Neural cell (in vitro differentiated cells): ENCODE measurements around the gene TMEM53. TPM values are rescaled to one million over a fixed set of nuclear protein-coding genes. Genes with fewer than 3 reads are reported as not detected.

Experiments
- polyA plus RNA-seq: library from polyadenylated mRNA; depleted of rRNA; stranded (reverse); fragments of >200 nt; gene quantifications from 2 replicates; pipeline ENCODE4 v1.2.3, GENCODE V29; 2014
- small RNA-seq, 3 experiments: library from RNA; depleted of rRNA; stranded (forward); fragments of <200 nt; gene quantifications; one replicate each; pipeline ENCODE3, GENCODE V24; 2012

The TMEM53 gene
- polyA plus RNA-seq, 1 donor from 2014 or later, result 13.4 TPM

Small RNA genes lying within 50 kb of the gene (small RNA-seq; reads per million reads assigned to genes)
- gene RNU5F-1, result 0.06 to 9.5 (median 0.33) reads per million in 3 experiments

Other genes with a start within 250 kb of the TMEM53 start
- 88.3 and 105 TPM in 2 replicates for gene ARMH1, start 233 bp upstream of the TMEM53 start, polyA plus RNA-seq
- not detected in 2 replicates for gene RNU5D-1, start 56.7 kb upstream of the TMEM53 start, polyA plus RNA-seq
- gene KIF2C, start 65.4 kb upstream of the TMEM53 start, polyA plus RNA-seq, result 1.5 and 3.8 TPM in 2 replicates
- gene RPS8, start 101.1 kb upstream of the TMEM53 start, polyA plus RNA-seq, result 2,015 and 2,061 TPM in 2 replicates
- not detected in 2 replicates for gene BEST4, start 113.7 kb upstream of the TMEM53 start, polyA plus RNA-seq
- 8.3 and 12.1 TPM in 2 replicates for gene PLK3, start 125.9 kb upstream of the TMEM53 start, polyA plus RNA-seq
- gene DYNLT4, start 132.9 kb upstream of the TMEM53 start, polyA plus RNA-seq, result not detected in 2 replicates
- gene BTBD19, start 134.0 kb upstream of the TMEM53 start, polyA plus RNA-seq, result 0.16 TPM in 1 of 2 replicates, not detected in the other
- 0.78 and 1.3 TPM in 2 replicates for gene PTCH2, start 168.8 kb upstream of the TMEM53 start, polyA plus RNA-seq